ENCODE measurements around the gene NCBP1.

The NCBP1 gene

DNA sequence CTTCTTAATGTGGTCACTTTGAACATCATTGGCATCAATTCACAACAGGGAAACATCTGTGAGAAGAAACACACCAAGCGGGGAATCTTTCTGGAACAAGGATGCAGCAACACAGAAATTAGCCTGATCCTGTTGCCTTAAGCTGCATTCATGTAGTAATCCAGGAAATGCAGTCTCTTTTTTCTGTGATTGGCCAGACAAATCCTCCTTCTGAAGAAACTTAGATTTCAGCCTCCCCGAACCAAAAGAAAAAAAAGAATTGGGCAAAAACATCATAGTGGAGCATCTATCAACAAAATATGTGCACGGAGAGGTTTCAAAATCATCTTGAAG, 70.7 kb downstream of the NCBP1 start:
- H3K4me1 ChIP-seq (ENCODE audit: control insufficient read depth, low read length), result peaks cover 6% of the 10 kb centered on the region
- TF ChIP-seq, protein P1, sequence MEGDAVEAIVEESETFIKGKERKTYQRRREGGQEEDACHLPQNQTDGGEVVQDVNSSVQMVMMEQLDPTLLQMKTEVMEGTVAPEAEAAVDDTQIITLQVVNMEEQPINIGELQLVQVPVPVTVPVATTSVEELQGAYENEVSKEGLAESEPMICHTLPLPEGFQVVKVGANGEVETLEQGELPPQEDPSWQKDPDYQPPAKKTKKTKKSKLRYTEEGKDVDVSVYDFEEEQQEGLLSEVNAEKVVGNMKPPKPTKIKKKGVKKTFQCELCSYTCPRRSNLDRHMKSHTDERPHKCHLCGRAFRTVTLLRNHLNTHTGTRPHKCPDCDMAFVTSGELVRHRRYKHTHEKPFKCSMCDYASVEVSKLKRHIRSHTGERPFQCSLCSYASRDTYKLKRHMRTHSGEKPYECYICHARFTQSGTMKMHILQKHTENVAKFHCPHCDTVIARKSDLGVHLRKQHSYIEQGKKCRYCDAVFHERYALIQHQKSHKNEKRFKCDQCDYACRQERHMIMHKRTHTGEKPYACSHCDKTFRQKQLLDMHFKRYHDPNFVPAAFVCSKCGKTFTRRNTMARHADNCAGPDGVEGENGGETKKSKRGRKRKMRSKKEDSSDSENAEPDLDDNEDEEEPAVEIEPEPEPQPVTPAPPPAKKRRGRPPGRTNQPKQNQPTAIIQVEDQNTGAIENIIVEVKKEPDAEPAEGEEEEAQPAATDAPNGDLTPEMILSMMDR (IDR thresholded peaks at IDR 0.05; ENCODE audit: low read depth, low read length, poor library complexity, severe bottlenecking), result no peak
- TF ChIP-seq EZH2phosphoT487 (IDR thresholded peaks at IDR 0.05; ENCODE audit: borderline replicate concordance, low read length), result no peak
- no peak overlapping the region for H3K4me3 ChIP-seq (ENCODE audit: low read length)
- H3K79me2 ChIP-seq (ENCODE audit: control insufficient read depth, low read length), result no peaks in the 10 kb centered on the region
- no peaks in the 10 kb centered on the region for H3F3A ChIP-seq (ENCODE audit: control insufficient read depth, insufficient read depth)
- H4K20me1 ChIP-seq (ENCODE audit: control insufficient read depth, insufficient read depth, low read depth, low read length), result no peaks in the 10 kb centered on the region
- H3K27ac ChIP-seq (ENCODE audit: low read depth, low read length), result no peak overlapping the region
- H3K9me3 ChIP-seq (ENCODE audit: control insufficient read depth, insufficient read depth, low read length), result no peaks in the 10 kb centered on the region
- H3K9me2 ChIP-seq (replicated peaks; ENCODE audit: control insufficient read depth, low read length), result no peaks in the 10 kb centered on the region
- peaks cover 36% of the 10 kb centered on the region for H3K27me3 ChIP-seq (ENCODE audit: control insufficient read depth, low read length)
- no peaks in the 10 kb centered on the region for H3K36me3 ChIP-seq (ENCODE audit: control insufficient read depth, low read length)
- H3K4me2 ChIP-seq (ENCODE audit: low read length), result no peak overlapping the region

DNA sequence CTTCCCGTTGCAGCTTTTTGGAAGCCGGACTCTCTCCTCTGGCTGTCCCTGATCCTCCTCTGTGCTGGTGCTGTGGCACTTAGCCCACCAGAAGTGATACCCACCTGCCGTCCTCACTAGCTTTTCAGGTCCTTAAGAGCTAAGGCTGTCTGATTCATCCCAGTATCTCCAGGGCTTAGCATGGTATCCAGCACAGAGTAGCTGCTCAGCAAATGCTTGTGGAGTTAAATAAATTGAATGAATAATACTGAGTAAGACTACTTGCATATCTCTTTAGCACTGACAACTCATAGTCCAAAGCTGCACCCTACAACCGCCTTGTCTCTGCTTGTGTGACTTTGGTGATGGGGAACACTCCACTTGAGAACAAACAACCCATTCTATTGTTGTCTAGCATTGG, 71.2 kb downstream of the NCBP1 start:
- Histone ChIP-seq H3K4me2 (ENCODE audit: low read length) (no peak overlapping the region), H3K27ac (ENCODE audit: low read depth, low read length) (no peak overlapping the region)

DNA sequence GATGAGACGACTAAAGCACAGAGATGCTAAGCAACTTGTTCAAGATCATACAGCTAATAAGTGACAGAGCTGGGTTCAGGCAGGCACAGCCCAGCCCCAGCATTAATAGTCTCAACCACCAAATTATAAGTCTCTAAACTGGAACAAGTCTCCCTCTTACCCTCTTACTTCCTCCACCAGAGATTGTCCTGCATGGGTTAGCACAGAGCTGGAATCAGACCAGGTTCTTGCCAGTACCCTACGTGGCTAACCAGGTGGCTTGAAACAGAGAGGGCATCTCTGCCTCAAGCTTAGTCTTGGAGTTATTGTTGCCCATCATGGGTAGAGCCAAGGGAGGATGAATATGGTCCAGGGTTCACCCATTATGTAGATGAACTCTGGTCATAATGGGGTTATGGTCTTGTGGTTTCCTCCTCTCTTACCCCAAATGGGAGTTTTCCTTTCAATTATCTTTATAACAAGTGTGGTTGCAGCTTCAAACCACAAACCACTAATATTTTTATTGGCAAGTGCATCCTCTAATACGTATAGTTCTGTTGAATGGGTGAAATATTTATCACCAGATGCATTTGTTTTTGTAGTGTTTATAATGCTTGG, 71.8 kb downstream of the NCBP1 start:
- no peaks in the 10 kb centered on the region for H3K9me3 ChIP-seq (ENCODE audit: control insufficient read depth, insufficient read depth, low read length)
- H3K36me3 ChIP-seq (ENCODE audit: control insufficient read depth, low read length), result no peaks in the 10 kb centered on the region
- no peaks in the 10 kb centered on the region for H3F3A ChIP-seq (ENCODE audit: control insufficient read depth, insufficient read depth)
- no peaks in the 10 kb centered on the region for H4K20me1 ChIP-seq (ENCODE audit: control insufficient read depth, insufficient read depth, low read depth, low read length)
- H3K27me3 ChIP-seq (ENCODE audit: control insufficient read depth, low read length), result peaks cover 36% of the 10 kb centered on the region
- H3K4me2 ChIP-seq (ENCODE audit: low read length), result no peak overlapping the region
- H3K4me3 ChIP-seq (ENCODE audit: low read length), result no peak overlapping the region
- no peaks in the 10 kb centered on the region for H3K4me1 ChIP-seq (ENCODE audit: control insufficient read depth, low read length)
- no peak overlapping the region for H3K27ac ChIP-seq (ENCODE audit: low read depth, low read length)
- no peaks in the 10 kb centered on the region for H3K79me2 ChIP-seq (ENCODE audit: control insufficient read depth, low read length)
- H3K9me2 ChIP-seq (replicated peaks; ENCODE audit: control insufficient read depth, low read length), result no peaks in the 10 kb centered on the region
- TF ChIP-seq EZH2phosphoT487 (IDR thresholded peaks at IDR 0.05; ENCODE audit: borderline replicate concordance, low read length), result no peak
- TF ChIP-seq, protein P1 (IDR thresholded peaks at IDR 0.05; ENCODE audit: low read depth, low read length, poor library complexity, severe bottlenecking), result no peak

More for the DNA sequence above, 71.2 kb downstream of the NCBP1 start:
- no peaks in the 10 kb centered on the region for H3K79me2 ChIP-seq (ENCODE audit: control insufficient read depth, low read length)
- H3K4me1 ChIP-seq (ENCODE audit: control insufficient read depth, low read length), result peaks cover under 1% of the 10 kb centered on the region
- no peaks in the 10 kb centered on the region for H3K9me3 ChIP-seq (ENCODE audit: control insufficient read depth, insufficient read depth, low read length)
- H3K4me3 ChIP-seq (ENCODE audit: low read length), result no peak overlapping the region
- no peaks in the 10 kb centered on the region for H4K20me1 ChIP-seq (ENCODE audit: control insufficient read depth, insufficient read depth, low read depth, low read length)
- peaks cover 36% of the 10 kb centered on the region for H3K27me3 ChIP-seq (ENCODE audit: control insufficient read depth, low read length)
- no peaks in the 10 kb centered on the region for H3K36me3 ChIP-seq (ENCODE audit: control insufficient read depth, low read length)
- no peaks in the 10 kb centered on the region for H3K9me2 ChIP-seq (replicated peaks; ENCODE audit: control insufficient read depth, low read length)
- H3F3A ChIP-seq (ENCODE audit: control insufficient read depth, insufficient read depth), result no peaks in the 10 kb centered on the region
- TF ChIP-seq EZH2phosphoT487 (IDR thresholded peaks at IDR 0.05; ENCODE audit: borderline replicate concordance, low read length), result no peak
- TF ChIP-seq, protein P1 (IDR thresholded peaks at IDR 0.05; ENCODE audit: low read depth, low read length, poor library complexity, severe bottlenecking), result no peak

All from DOHH2 (cell line).